ENCODE data around the gene SYNDIG1.

DNA sequence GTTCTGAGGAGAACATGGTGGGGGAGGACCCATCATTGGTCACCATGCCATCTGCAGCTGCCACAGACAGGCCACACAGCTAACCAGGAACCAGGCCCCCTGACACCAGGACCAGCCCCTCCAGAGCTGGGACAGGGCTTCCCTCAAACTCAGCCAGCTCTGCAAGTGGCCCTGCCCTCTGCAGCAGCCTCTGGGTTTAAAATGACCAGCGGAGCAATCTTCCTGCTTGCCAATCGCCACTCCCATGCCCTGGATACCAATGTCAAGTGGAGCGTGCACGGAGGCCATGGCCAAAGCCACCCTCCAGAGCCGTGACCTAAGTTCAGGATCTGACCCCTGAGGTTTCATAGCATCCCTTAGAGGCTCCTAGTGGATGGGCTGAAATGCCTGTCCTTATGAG lies 199.4 kb downstream of the SYNDIG1 start:
- TF ChIP-seq, protein P1, sequence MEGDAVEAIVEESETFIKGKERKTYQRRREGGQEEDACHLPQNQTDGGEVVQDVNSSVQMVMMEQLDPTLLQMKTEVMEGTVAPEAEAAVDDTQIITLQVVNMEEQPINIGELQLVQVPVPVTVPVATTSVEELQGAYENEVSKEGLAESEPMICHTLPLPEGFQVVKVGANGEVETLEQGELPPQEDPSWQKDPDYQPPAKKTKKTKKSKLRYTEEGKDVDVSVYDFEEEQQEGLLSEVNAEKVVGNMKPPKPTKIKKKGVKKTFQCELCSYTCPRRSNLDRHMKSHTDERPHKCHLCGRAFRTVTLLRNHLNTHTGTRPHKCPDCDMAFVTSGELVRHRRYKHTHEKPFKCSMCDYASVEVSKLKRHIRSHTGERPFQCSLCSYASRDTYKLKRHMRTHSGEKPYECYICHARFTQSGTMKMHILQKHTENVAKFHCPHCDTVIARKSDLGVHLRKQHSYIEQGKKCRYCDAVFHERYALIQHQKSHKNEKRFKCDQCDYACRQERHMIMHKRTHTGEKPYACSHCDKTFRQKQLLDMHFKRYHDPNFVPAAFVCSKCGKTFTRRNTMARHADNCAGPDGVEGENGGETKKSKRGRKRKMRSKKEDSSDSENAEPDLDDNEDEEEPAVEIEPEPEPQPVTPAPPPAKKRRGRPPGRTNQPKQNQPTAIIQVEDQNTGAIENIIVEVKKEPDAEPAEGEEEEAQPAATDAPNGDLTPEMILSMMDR (conservative IDR thresholded peaks at IDR 0.05; ENCODE audit: low read depth, low read length) = no peak
- no peak for TF ChIP-seq EZH2phosphoT487 (IDR thresholded peaks at IDR 0.05; ENCODE audit: borderline replicate concordance, low read length)

All from PC-3 (cell line).